K562 (cell line): ENCODE results near the gene PLXNA3. TPM values are rescaled to one million over a fixed set of nuclear protein-coding genes. Genes with fewer than 3 reads are reported as not detected.
A peak's percentile ranks its signal among the peaks of the same experiment; 100 is the strongest.

ENCODE experiments used
- ATAC-seq: fragments of 200-7000 bp; cut with Tn5 transposase; 3 replicates; pipeline ENCODE4 v1.9.1; 2020; ENCODE audit warnings: moderate library complexity
- BruUV-seq: library from RNA; stranded (reverse); fragments of 400-500 nt; replicated peaks from 2 replicates; lab custom pipeline; 2021; lab: Mats Ljungman, UMichigan
- CTCF ChIA-PET: fragments of 300-600 bp; formaldehyde crosslinking; extraction: SDS; loops from one replicate; lab custom pipeline; 2021; ENCODE audit warnings: low intra/inter-chr PET ratio; lab: Yijun Ruan, JAX
- POLR2A ChIA-PET: fragments of 300-600, 350-650 bp; sonication (Branson Sonifier 250); formaldehyde crosslinking; extraction: SDS; loops from one replicate; lab custom pipeline; 2021; ENCODE audit warnings: antibody characterized with exemption, inconsistent platforms; lab: Yijun Ruan, JAX
- DNase-seq, 4 experiments: peaks; one replicate each; pipeline versions ENCODE4 v3.0.0 to v3.0.0-alpha.2; 2011 to 2018; ENCODE audit warnings: low spot score in 3 of 4, mixed read lengths in 3 of 4; ENCODE audit errors: extremely low read depth in 1 of 4
- FAIRE-seq: peaks from 2 replicates; lab custom pipeline; 2011; peaks lifted over from hg19 to GRCh38; lab: Jason Lieb, UNC
- H2AFZ ChIP-seq: 2 replicates; pipeline ENCODE4 v1.6.0; 2011; ENCODE audit warnings: low read depth, low read length, control low read depth, inconsistent platforms
- H3K27ac ChIP-seq: fragments of 200-600 bp; 3 replicates; pipeline ENCODE4 v1.8.0; 2011; ENCODE audit warnings: low read depth, mild to moderate bottlenecking, control low read depth, inconsistent platforms, low read length, moderate library complexity, mixed read lengths; ENCODE audit errors: extremely low read depth
- H3K27me3 ChIP-seq, 2 experiments: fragments of 300-600 bp in 1 of 2; 2 replicates in 1 of 2; 3 replicates in 1 of 2; pipeline versions ENCODE4 v1.6.0 to v1.8.0; 2011; ENCODE audit warnings: inconsistent platforms in 2 of 2, low read length in 2 of 2, mild to moderate bottlenecking in 1 of 2, mixed read lengths in 1 of 2, moderate library complexity in 1 of 2; ENCODE audit not compliant: control insufficient read depth in 2 of 2, insufficient read depth in 2 of 2
- H3K36me3 ChIP-seq: fragments of 300-600 bp; 3 replicates; pipeline ENCODE4 v1.8.0; 2011; ENCODE audit warnings: mild to moderate bottlenecking, low read length, inconsistent platforms; ENCODE audit not compliant: control insufficient read depth, insufficient read depth
- H3K4me1 ChIP-seq, 2 experiments: fragments of 200-600 bp in 1 of 2; replicated peaks in 1 of 2; 2 replicates in 1 of 2; 3 replicates in 1 of 2; pipeline versions ENCODE4 v1.5.1 to v1.8.0; 2011; ENCODE audit warnings: inconsistent platforms in 2 of 2, low read length in 2 of 2, mild to moderate bottlenecking in 1 of 2, mixed read lengths in 1 of 2, moderate library complexity in 1 of 2; ENCODE audit not compliant: control insufficient read depth in 2 of 2, insufficient read depth in 2 of 2
- H3K4me2 ChIP-seq: 2 replicates; pipeline ENCODE4 v1.6.1; 2011; ENCODE audit warnings: low read length, control low read depth, inconsistent platforms, mixed read lengths; ENCODE audit not compliant: insufficient read depth
- H3K4me3 ChIP-seq: fragments of 200-600 bp; sonication (generic), shearing (Covaris generic); 2 replicates; pipeline ENCODE4 v1.5.1; 2016; ENCODE audit warnings: control low read depth, inconsistent platforms
- H3K79me2 ChIP-seq: fragments of 200-600 bp; 3 replicates; pipeline ENCODE4 v1.8.0; 2011; ENCODE audit warnings: low read length, inconsistent platforms; ENCODE audit not compliant: control insufficient read depth, insufficient read depth
- H3K9ac ChIP-seq, 2 experiments: 2 replicates each; pipeline versions ENCODE4 v1.6.0 to v1.6.1; 2011; ENCODE audit warnings: low read depth in 2 of 2, low read length in 2 of 2, control low read depth in 1 of 2, inconsistent platforms in 1 of 2, mild to moderate bottlenecking in 1 of 2, mixed read lengths in 1 of 2; ENCODE audit not compliant: insufficient read depth in 1 of 2
- H3K9me1 ChIP-seq: one replicate; pipeline ENCODE4 v1.6.0; 2011; ENCODE audit warnings: inconsistent platforms, mild to moderate bottlenecking, low read length, moderate library complexity; ENCODE audit not compliant: control insufficient read depth, insufficient read depth
- H3K9me3 ChIP-seq: replicated peaks from 2 replicates; pipeline ENCODE4 v1.5.1; 2011; ENCODE audit warnings: low read depth, low read length, inconsistent platforms; ENCODE audit not compliant: control insufficient read depth, insufficient read depth
- H4K20me1 ChIP-seq: replicated peaks from 2 replicates; pipeline ENCODE4 v1.6.1; 2011; ENCODE audit warnings: low read length, inconsistent platforms, mixed read lengths; ENCODE audit not compliant: control insufficient read depth, insufficient read depth
- FUS ChIP-seq: fragments of 200-400 bp; formaldehyde crosslinking; optimal IDR thresholded peaks from 2 replicates; pipeline ENCODE3; 2017; ENCODE audit warnings: low read depth, low read length
- KLF1 ChIP-seq: fragments of 450-650 bp; IDR thresholded peaks from 2 replicates; pipeline ENCODE4 v1.6.1; 2016; ENCODE audit warnings: missing genetic modification characterization, missing compliant biosample characterization
- NCOR1 ChIP-seq: fragments of 450-650 bp; IDR thresholded peaks from 2 replicates; pipeline ENCODE4 v1.6.1; 2016; ENCODE audit warnings: mild to moderate bottlenecking, moderate library complexity
- RBFOX2 ChIP-seq: fragments of 200-400 bp; formaldehyde crosslinking; IDR thresholded peaks from 2 replicates; pipeline ENCODE4 v1.6.1; 2017; ENCODE audit warnings: low read depth, mild to moderate bottlenecking, low read length, moderate library complexity
- U2AF2 ChIP-seq: fragments of 200-400 bp; formaldehyde crosslinking; optimal IDR thresholded peaks from 2 replicates; pipeline ENCODE3; 2017; ENCODE audit warnings: low read depth, mild to moderate bottlenecking, low read length
- WGBS: fragments of 100-300 bp; shearing (Covaris generic); methylation state at CpG from one replicate; pipeline ENCODE4 v1.1.6; 2016; ENCODE audit warnings: low coverage, mixed read lengths; ENCODE audit not compliant: insufficient coverage; ENCODE audit errors: missing lambda C conversion rate; 5-methylcytosine and 5-hydroxymethylcytosine counted together
- in situ Hi-C: fragments of 300-500 bp; cut with MboI; formaldehyde crosslinking; loops from 4 replicates; pipeline ENCODE4 v1.15.0; 2018; ENCODE audit warnings: inconsistent platforms, mixed read lengths
- intact Hi-C: fragments of 100-400 bp; cut with micrococcal nuclease; formaldehyde crosslinking; loops from 2 replicates; pipeline ENCODE4 v1.14.2; 2022
- polyA plus RNA-seq, 8 experiments: library from polyadenylated mRNA; depleted of rRNA in 4 of 8; stranded (reverse) in 5 of 8; unstranded in 3 of 8; fragments of >200 nt; fragmentation: Nextera tagmentation in 2 of 8; fragmentation: Illumina TruSeq in 1 of 8; extraction: Ambion mirVana in 2 of 8; extraction: Trizol in 1 of 8; gene quantifications; 2 replicates each; pipeline versions ENCODE4 v1.2.1 to v1.2.3, GENCODE V29; 2011 to 2014; ENCODE audit warnings: inconsistent platforms in 1 of 8, missing spikeins in 1 of 8
- total RNA-seq, 7 experiments: library from RNA; depleted of rRNA in 6 of 7; stranded (reverse); fragments of >200 nt in 6 of 7; fragmentation: Illumina TruSeq in 2 of 7; extraction: Trizol in 2 of 7; gene quantifications; 2 replicates each; pipeline versions ENCODE4 v1.2.1 to v1.2.3, GENCODE V29; 2011 to 2021; ENCODE audit warnings: low replicate concordance in 1 of 7
- TF ChIP-seq, protein P1 (sequence below), 2 experiments: fragments of 450-650 bp; IDR thresholded peaks; 2 replicates each; pipeline ENCODE4 v1.6.1; 2016; ENCODE audit warnings: mild to moderate bottlenecking in 2 of 2, borderline replicate concordance in 1 of 2, low read depth in 1 of 2, moderate library complexity in 1 of 2

The PLXNA3 gene
- total and polyA plus RNA-seq, 9 of the 15 experiments (the other 6 are each of a cell fraction or from before 2014, with no cell fraction given), result 0.32 to 47.8 (median 7.5) TPM

DNA sequence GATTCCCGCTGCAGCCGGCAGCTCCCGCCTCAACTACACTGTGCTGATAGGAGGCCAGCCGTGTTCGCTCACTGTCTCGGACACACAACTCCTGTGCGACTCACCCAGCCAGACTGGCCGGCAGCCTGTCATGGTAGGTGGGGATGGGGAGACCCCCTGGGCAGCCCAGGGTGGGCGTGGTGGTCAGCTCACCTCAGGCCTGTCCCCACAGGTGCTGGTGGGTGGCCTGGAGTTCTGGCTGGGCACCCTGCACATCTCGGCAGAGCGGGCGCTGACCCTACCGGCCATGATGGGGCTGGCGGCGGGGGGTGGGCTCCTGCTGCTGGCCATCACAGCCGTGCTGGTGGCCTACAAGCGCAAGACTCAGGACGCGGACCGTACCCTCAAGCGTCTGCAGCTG, 9.5 kb downstream of the PLXNA3 start:
- Histone ChIP-seq H3K9ac (no peak overlapping the region), H3K4me2 (no peak overlapping the region), H3K79me2 (no peaks in the 10 kb centered on the region), H3K4me3 (no peak overlapping the region), H3K4me1 (peaks cover 0 to 9% of the 10 kb centered on the region in 2 experiments; a peak in 1 of 5 replicates), H3K27me3 (no peaks in the 10 kb centered on the region), H3K9me1 (no peaks in the 10 kb centered on the region), H4K20me1 (no peaks in the 10 kb centered on the region), H3K27ac (no peak overlapping the region), H2AFZ (no peak overlapping the region), H3K9me3 (no peaks in the 10 kb centered on the region), H3K36me3 (peaks cover 84% of the 10 kb centered on the region; the same call in 2 of the 3 replicates)
- no peak for TF ChIP-seq FUS
- no peak for TF ChIP-seq U2AF2
- peak; percentile 42; the same call in 1 of the 2 replicates for TF ChIP-seq RBFOX2
- TF ChIP-seq NCOR1, result no peak
- TF ChIP-seq KLF1, result no peak
- TF ChIP-seq, protein P1, sequence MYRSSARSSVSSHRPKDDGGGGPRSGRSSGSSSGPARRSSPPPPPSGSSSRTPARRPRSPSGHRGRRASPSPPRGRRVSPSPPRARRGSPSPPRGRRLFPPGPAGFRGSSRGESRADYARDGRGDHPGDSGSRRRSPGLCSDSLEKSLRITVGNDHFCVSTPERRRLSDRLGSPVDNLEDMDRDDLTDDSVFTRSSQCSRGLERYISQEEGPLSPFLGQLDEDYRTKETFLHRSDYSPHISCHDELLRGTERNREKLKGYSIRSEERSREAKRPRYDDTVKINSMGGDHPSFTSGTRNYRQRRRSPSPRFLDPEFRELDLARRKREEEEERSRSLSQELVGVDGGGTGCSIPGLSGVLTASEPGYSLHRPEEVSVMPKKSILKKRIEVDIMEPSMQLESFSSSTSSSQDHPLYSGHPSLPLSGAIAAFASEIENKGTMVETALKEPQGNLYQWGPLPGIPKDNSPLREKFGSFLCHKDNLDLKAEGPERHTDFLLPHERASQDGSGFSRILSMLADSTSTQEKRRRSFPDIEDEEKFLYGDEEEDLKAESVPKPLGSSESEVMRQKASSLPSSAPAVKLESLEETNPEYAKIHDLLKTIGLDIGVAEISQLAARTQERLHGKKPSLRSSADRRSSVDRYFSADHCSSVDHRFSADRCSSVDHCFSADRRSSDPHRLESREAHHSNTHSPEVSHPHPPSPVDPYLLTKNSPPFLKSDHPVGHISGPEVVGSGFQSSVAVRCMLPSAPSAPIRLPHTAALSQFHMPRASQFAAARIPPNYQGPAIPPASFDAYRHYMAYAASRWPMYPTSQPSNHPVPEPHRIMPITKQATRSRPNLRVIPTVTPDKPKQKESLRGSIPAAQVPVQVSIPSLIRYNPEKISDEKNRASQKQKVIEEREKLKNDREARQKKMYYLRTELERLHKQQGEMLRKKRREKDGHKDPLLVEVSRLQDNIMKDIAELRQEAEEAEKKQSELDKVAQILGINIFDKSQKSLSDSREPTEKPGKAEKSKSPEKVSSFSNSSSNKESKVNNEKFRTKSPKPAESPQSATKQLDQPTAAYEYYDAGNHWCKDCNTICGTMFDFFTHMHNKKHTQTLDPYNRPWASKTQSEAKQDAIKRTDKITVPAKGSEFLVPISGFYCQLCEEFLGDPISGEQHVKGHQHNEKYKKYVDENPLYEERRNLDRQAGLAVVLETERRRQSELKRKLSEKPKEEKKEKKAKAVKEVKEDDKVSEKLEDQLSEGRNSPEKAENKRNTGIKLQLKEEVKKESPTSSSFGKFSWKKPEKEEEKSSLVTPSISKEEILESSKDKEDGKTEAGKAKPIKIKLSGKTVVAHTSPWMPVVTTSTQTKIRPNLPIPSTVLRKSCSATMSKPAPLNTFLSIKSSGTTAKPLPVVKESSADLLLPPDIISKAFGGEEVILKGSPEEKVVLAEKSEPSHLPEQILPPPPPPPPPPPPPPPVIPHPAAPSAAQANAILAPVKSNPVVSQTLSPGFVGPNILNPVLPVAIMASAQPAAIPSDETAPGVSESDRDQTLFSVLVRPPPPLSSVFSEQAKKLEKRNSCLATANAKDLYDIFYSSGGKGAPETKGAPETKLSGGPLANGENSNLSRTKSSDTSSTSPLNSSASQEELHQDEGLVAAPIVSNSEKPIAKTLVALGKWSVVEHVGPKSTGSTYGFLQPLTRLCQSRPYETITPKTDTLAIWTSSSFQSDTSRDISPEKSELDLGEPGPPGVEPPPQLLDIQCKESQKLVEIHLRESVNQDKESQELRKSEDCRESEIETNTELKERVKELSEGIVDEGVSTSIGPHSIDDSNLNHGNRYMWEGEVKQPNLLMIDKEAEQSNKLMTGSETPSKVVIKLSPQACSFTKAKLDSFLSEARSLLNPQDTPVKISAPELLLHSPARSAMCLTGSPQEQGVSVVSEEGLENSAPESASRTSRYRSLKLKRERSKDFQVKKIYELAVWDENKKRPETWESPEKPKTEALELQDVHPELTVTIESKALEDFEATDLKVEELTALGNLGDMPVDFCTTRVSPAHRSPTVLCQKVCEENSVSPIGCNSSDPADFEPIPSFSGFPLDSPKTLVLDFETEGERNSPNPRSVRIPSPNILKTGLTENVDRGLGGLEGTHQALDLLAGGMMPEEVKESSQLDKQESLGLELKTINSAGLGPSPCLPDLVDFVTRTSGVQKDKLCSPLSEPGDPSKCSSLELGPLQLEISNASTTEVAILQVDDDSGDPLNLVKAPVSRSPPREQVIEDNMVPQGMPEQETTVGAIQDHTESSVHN (IDR thresholded peaks at IDR 0.05; ENCODE audit: borderline replicate concordance in 1 of 2, low read depth in 1 of 2), result no peak
- no TSS peak for BruUV-seq
- no peak for DNase-seq
- ATAC-seq, result no peak
- CTCF ChIA-PET, result no interaction called here
- no peak for FAIRE-seq
- 93% methylated on average over 10 of the region's 21 CpGs for WGBS
- POLR2A ChIA-PET, result interaction anchor here (1.9 kb wide), 1 partner anchor 11 kb away, joined by 4 read pairs; the partner anchor contains the start of gene LAGE3
- in situ Hi-C loops (no loop called here), intact Hi-C loops (no loop called here)
